ENCODE measurements around the gene AKT2. TPM values are rescaled to one million over a fixed set of nuclear protein-coding genes. Genes with fewer than 3 reads are reported as not detected.

Gene AKT2
- total RNA-seq, 2 donors from 2014 or later, result 190 to 208 TPM

- TF ChIP-seq CTCF (conservative IDR thresholded peaks at IDR 0.05), result no peak
- H3K36me3 ChIP-seq (ENCODE audit: control insufficient read depth, insufficient read depth, low read length), result peaks cover 52% of the 10 kb centered on the region
- no peak overlapping the region for H3K4me3 ChIP-seq (ENCODE audit: low read length)
- Mint-ChIP-seq H3K36me3 (ENCODE audit: low read depth) (peaks cover 50% of the 10 kb centered on the region), H3K27ac (peak overlapping the region; percentile 25), H3K9me3 (no peaks in the 10 kb centered on the region), H3K4me1 (peaks cover 16% of the 10 kb centered on the region), H3K27me3 (ENCODE audit: insufficient read depth) (no peaks in the 10 kb centered on the region), H3K4me3 (no peak overlapping the region)
- H3K27me3 ChIP-seq (ENCODE audit: control insufficient read depth, insufficient read depth, low read length, poor library complexity, severe bottlenecking), result no peaks in the 10 kb centered on the region
- DNase-seq, result no peak
- peak overlapping the region; percentile 16 for H3K27ac ChIP-seq (ENCODE audit: low read depth, low read length)
- H3K9ac ChIP-seq (ENCODE audit: extremely low read depth, low read length, poor library complexity, severe bottlenecking), result no peak overlapping the region
- H3K9me3 ChIP-seq (ENCODE audit: control insufficient read depth, low read length), result no peaks in the 10 kb centered on the region
- WGBS, 2 experiments (ENCODE audit: insufficient coverage in 1 of 2, insufficient read length in 1 of 2), result 94 to 97% methylated on average over 14 to 17 of the region's 17 CpGs
- H3K4me1 ChIP-seq (ENCODE audit: control insufficient read depth, insufficient read depth, low read length), result no peaks in the 10 kb centered on the region
Observed at GRCh38 chr19:40266119-40266518, 19.0 kb downstream of the AKT2 start.

GRCh38 chr19:40265763-40266099, 19.4 kb downstream of the AKT2 start:
- peak overlapping the region; percentile 92 for H3K27ac Mint-ChIP-seq

GRCh38 chr19:40265055-40265762, 19.9 kb downstream of the AKT2 start:
- no peak overlapping the region for H3K4me3 ChIP-seq (ENCODE audit: low read length)
- Mint-ChIP-seq H3K27me3 (ENCODE audit: insufficient read depth) (no peaks in the 10 kb centered on the region), H3K4me1 (peaks cover 16% of the 10 kb centered on the region), H3K9me3 (no peaks in the 10 kb centered on the region), H3K27ac (peak overlapping the region; percentile 92), H3K36me3 (ENCODE audit: low read depth) (peaks cover 50% of the 10 kb centered on the region), H3K4me3 (no peak overlapping the region)
- H3K27me3 ChIP-seq (ENCODE audit: control insufficient read depth, insufficient read depth, low read length, poor library complexity, severe bottlenecking), result no peaks in the 10 kb centered on the region
- H3K27ac ChIP-seq (ENCODE audit: low read depth, low read length), result no peak overlapping the region
- H3K36me3 ChIP-seq (ENCODE audit: control insufficient read depth, insufficient read depth, low read length), result peaks cover 48% of the 10 kb centered on the region
- H3K9ac ChIP-seq (ENCODE audit: extremely low read depth, low read length, poor library complexity, severe bottlenecking), result no peak overlapping the region
- no peaks in the 10 kb centered on the region for H3K4me1 ChIP-seq (ENCODE audit: control insufficient read depth, insufficient read depth, low read length)
- no peaks in the 10 kb centered on the region for H3K9me3 ChIP-seq (ENCODE audit: control insufficient read depth, low read length)
- WGBS, 2 experiments (ENCODE audit: insufficient coverage in 1 of 2, insufficient read length in 1 of 2), result 94 to 99% methylated on average over 15 to 22 of the region's 22 CpGs
- no peak for TF ChIP-seq CTCF (conservative IDR thresholded peaks at IDR 0.05)
- no peak for DNase-seq

More at GRCh38 chr19:40265763-40266099, 19.4 kb downstream of the AKT2 start:
- Histone ChIP-seq H3K27me3 (ENCODE audit: control insufficient read depth, insufficient read depth, low read length, poor library complexity, severe bottlenecking) (no peaks in the 10 kb centered on the region), H3K9me3 (ENCODE audit: control insufficient read depth, low read length) (no peaks in the 10 kb centered on the region), H3K27ac (ENCODE audit: low read depth, low read length) (no peak overlapping the region), H3K9ac (ENCODE audit: extremely low read depth, low read length, poor library complexity, severe bottlenecking) (no peak overlapping the region), H3K4me3 (ENCODE audit: low read length) (no peak overlapping the region), H3K4me1 (ENCODE audit: control insufficient read depth, insufficient read depth, low read length) (no peaks in the 10 kb centered on the region), H3K36me3 (ENCODE audit: control insufficient read depth, insufficient read depth, low read length) (peaks cover 52% of the 10 kb centered on the region)
- Mint-ChIP-seq H3K4me1 (peaks cover 16% of the 10 kb centered on the region), H3K36me3 (ENCODE audit: low read depth) (peaks cover 53% of the 10 kb centered on the region), H3K9me3 (no peaks in the 10 kb centered on the region), H3K4me3 (no peak overlapping the region), H3K27me3 (ENCODE audit: insufficient read depth) (no peaks in the 10 kb centered on the region)
- WGBS, 2 experiments (ENCODE audit: insufficient coverage in 1 of 2, insufficient read length in 1 of 2), result 94% methylated on average over 6 of the region's 6 CpGs; no CpG with 5 or more reads in 1 of the 2 experiments
- no peak for TF ChIP-seq CTCF (conservative IDR thresholded peaks at IDR 0.05)
- no peak for DNase-seq
